OCI-LY1 (cell line): ENCODE data around the gene MGA.

Experiments
- H2AFZ ChIP-seq: fragments of 200-600 bp; sonication (generic), shearing (Covaris generic); 2 replicates; pipeline ENCODE4 v1.6.0; 2014; ENCODE audit warnings: antibody characterized with exemption, mild to moderate bottlenecking, low read length
- H3F3A ChIP-seq: fragments of 200-600 bp; sonication (generic), shearing (Covaris generic); 2 replicates; pipeline ENCODE4 v1.6.0; 2014; ENCODE audit warnings: mild to moderate bottlenecking, antibody characterized with exemption, low read length, moderate library complexity; ENCODE audit not compliant: insufficient read depth
- H3K27ac ChIP-seq: fragments of 200-600 bp; sonication (generic); 2 replicates; pipeline ENCODE4 v1.5.1; 2014; ENCODE audit warnings: low read length, mixed run types, mild to moderate bottlenecking, low read depth; ENCODE audit not compliant: poor library complexity, severe bottlenecking
- H3K27me3 ChIP-seq: fragments of 200-600 bp; sonication (generic); 2 replicates; pipeline ENCODE4 v1.6.0; 2014; ENCODE audit warnings: antibody characterized with exemption, mild to moderate bottlenecking, low read length, moderate library complexity; ENCODE audit not compliant: insufficient read depth
- H3K36me3 ChIP-seq: fragments of 200-600 bp; sonication (generic); 2 replicates; pipeline ENCODE4 v1.6.1; 2014; ENCODE audit warnings: mild to moderate bottlenecking, antibody characterized with exemption, low read length, moderate library complexity, mixed read lengths; ENCODE audit not compliant: insufficient read depth
- H3K4me1 ChIP-seq: fragments of 200-600 bp; sonication (generic); 2 replicates; pipeline ENCODE4 v1.5.1; 2014; ENCODE audit warnings: mild to moderate bottlenecking, low read length, moderate library complexity; ENCODE audit not compliant: insufficient read depth, severe bottlenecking
- H3K4me2 ChIP-seq: fragments of 200-600 bp; sonication (generic), shearing (Covaris generic); 2 replicates; pipeline ENCODE4 v1.6.1; 2014; ENCODE audit warnings: low read length
- H3K4me3 ChIP-seq: fragments of 200-600 bp; sonication (generic); 2 replicates; pipeline ENCODE4 v1.5.1; 2014; ENCODE audit warnings: low read length, low read depth, mild to moderate bottlenecking, mixed read lengths; ENCODE audit not compliant: poor library complexity, severe bottlenecking
- H3K79me2 ChIP-seq: fragments of 200-600 bp; shearing (Covaris generic); 2 replicates; pipeline ENCODE4 v1.6.1; 2016; ENCODE audit warnings: mixed run types, low read length, mixed read lengths; ENCODE audit not compliant: insufficient read depth
- H3K9ac ChIP-seq: fragments of 200-600 bp; sonication (generic), shearing (Covaris generic); 2 replicates; pipeline ENCODE4 v1.6.1; 2014; ENCODE audit warnings: mild to moderate bottlenecking, low read length, mixed read lengths
- H3K9me2 ChIP-seq: fragments of 200-600 bp; sonication (generic), shearing (Covaris generic); 2 replicates; pipeline ENCODE4 v1.6.1; 2014; ENCODE audit warnings: low read depth, mild to moderate bottlenecking, low read length, mixed read lengths
- H3K9me3 ChIP-seq: fragments of 200-600 bp; shearing (Covaris generic); 2 replicates; pipeline ENCODE4 v1.6.1; 2014; ENCODE audit warnings: low read length, mixed read lengths
- H4K20me1 ChIP-seq: fragments of 200-600 bp; sonication (generic), shearing (Covaris generic); 2 replicates; pipeline ENCODE4 v1.6.0; 2016; ENCODE audit warnings: mild to moderate bottlenecking, low read length; ENCODE audit not compliant: insufficient read depth
- CTCF ChIP-seq: fragments of 200-600 bp; sonication (generic), shearing (Covaris generic); IDR thresholded peaks from 2 replicates; pipeline ENCODE4 v1.5.1; 2017; ENCODE audit warnings: mild to moderate bottlenecking, antibody characterized with exemption, low read length, moderate library complexity, mixed read lengths
- EZH2 ChIP-seq: fragments of 200-600 bp; sonication (generic), shearing (Covaris generic); IDR thresholded peaks from 2 replicates; pipeline ENCODE4 v1.8.0; 2017; ENCODE audit warnings: borderline replicate concordance, mixed run types, mild to moderate bottlenecking, antibody characterized with exemption, low read length, moderate library complexity, mixed read lengths

The MGA gene

GRCh38 chr15:41659190-41659589, 1.0 kb upstream of the MGA start:
- no peaks in the 10 kb centered on the region for H3K36me3 ChIP-seq
- H4K20me1 ChIP-seq, result no peaks in the 10 kb centered on the region
- peaks cover 40% of the 10 kb centered on the region for H3K4me1 ChIP-seq
- H3K27ac ChIP-seq, result no peak overlapping the region
- H3K9me2 ChIP-seq, result no peaks in the 10 kb centered on the region
- H3K4me3 ChIP-seq, result no peak overlapping the region
- H3K79me2 ChIP-seq, result peaks cover 27% of the 10 kb centered on the region
- H3K27me3 ChIP-seq, result no peaks in the 10 kb centered on the region; the same call in 1 of the 2 replicates
- no peak overlapping the region for H2AFZ ChIP-seq
- H3K9ac ChIP-seq, result no peak overlapping the region
- TF ChIP-seq EZH2 (no peak), CTCF (no peak)
- H3F3A ChIP-seq, result no peaks in the 10 kb centered on the region
- H3K4me2 ChIP-seq, result no peak overlapping the region
- peaks cover 4% of the 10 kb centered on the region; the same call in 1 of the 2 replicates for H3K9me3 ChIP-seq

- no peaks in the 10 kb centered on the region; the same call in 1 of the 2 replicates for H3K27me3 ChIP-seq
- H3K4me1 ChIP-seq, result peaks cover 47% of the 10 kb centered on the region
Measured at GRCh38 chr15:41659855-41660234, 360 bp upstream of the MGA start.

GRCh38 chr15:41661078-41661517, 893 bp downstream of the MGA start:
- Histone ChIP-seq H3K27me3 (no peaks in the 10 kb centered on the region; the same call in 1 of the 2 replicates), H3K4me2 (peak overlapping the region; percentile 89), H2AFZ (no peak overlapping the region), H3F3A (no peaks in the 10 kb centered on the region), H3K9ac (peak overlapping the region; percentile 68), H3K9me2 (no peaks in the 10 kb centered on the region), H3K27ac (peak overlapping the region; percentile 83), H4K20me1 (no peaks in the 10 kb centered on the region), H3K79me2 (peaks cover 46% of the 10 kb centered on the region), H3K4me1 (peaks cover 54% of the 10 kb centered on the region), H3K36me3 (no peaks in the 10 kb centered on the region), H3K9me3 (peaks cover 4% of the 10 kb centered on the region; the same call in 1 of the 2 replicates), H3K4me3 (peak overlapping the region; percentile 72)
- TF ChIP-seq EZH2 (no peak), CTCF (0 out of 2 replicates have a peak, but pooled peaks have one; percentile 10)

More at GRCh38 chr15:41659855-41660234, 360 bp upstream of the MGA start:
- Histone ChIP-seq H3K9me2 (no peaks in the 10 kb centered on the region), H3K9me3 (peaks cover 4% of the 10 kb centered on the region; the same call in 1 of the 2 replicates), H3K9ac (peak overlapping the region; percentile 4; the same call in 1 of the 2 replicates), H4K20me1 (no peaks in the 10 kb centered on the region), H3K79me2 (peaks cover 33% of the 10 kb centered on the region), H2AFZ (no peak overlapping the region), H3K4me2 (peak overlapping the region; percentile 89), H3F3A (no peaks in the 10 kb centered on the region), H3K4me3 (peak overlapping the region; percentile 72), H3K36me3 (no peaks in the 10 kb centered on the region), H3K27ac (peak overlapping the region; percentile 83)
- TF ChIP-seq EZH2, result no peak
- no peak for TF ChIP-seq CTCF
